ENCODE data around the gene S100A6.

The S100A6 gene

GRCh38 chr1:153546371-153546770, 10.6 kb upstream of the S100A6 start:
- H3K4me2 ChIP-seq (ENCODE audit: low read length, poor library complexity, severe bottlenecking) = no peak overlapping the region
- no peak overlapping the region for H3K23ac ChIP-seq (ENCODE audit: low read length in 2 of 2)
- no peak overlapping the region for H2AFZ ChIP-seq (ENCODE audit: low read depth, low read length)
- no peak for DNase-seq
- peak overlapping the region; percentile 58 for H2BK120ac ChIP-seq (ENCODE audit: low read depth, low read length)
- WGBS = 97% methylated on average over 8 of the region's 8 CpGs
- peak overlapping the region; percentile 77 for H2AK5ac ChIP-seq (ENCODE audit: low read length, severe bottlenecking)
- H4K91ac ChIP-seq (ENCODE audit: low read length) = peak overlapping the region; percentile 90
- H3K27ac ChIP-seq (ENCODE audit: low read length, poor library complexity, severe bottlenecking) = peak overlapping the region; percentile 16
- no peaks in the 10 kb centered on the region for H3K27me3 ChIP-seq (ENCODE audit: control insufficient read depth in 1 of 2, insufficient read depth in 1 of 2, low read length in 2 of 2)
- peak overlapping the region in 1 of 2 experiments; percentile 87 for H3K4me3 ChIP-seq (ENCODE audit: insufficient read depth in 1 of 2, low read depth in 1 of 2, low read length in 2 of 2)
- no peaks in the 10 kb centered on the region for H3K9me3 ChIP-seq (ENCODE audit: control insufficient read depth, low read length)
- H3K9ac ChIP-seq (ENCODE audit: low read length) = peak overlapping the region; percentile 95
- peak overlapping the region; percentile 20 for H2BK5ac ChIP-seq (ENCODE audit: low read depth, low read length, poor library complexity, severe bottlenecking)
- peak overlapping the region; percentile 87 for H4K8ac ChIP-seq (ENCODE audit: low read length)
- H2BK15ac ChIP-seq (ENCODE audit: low read depth, poor library complexity, severe bottlenecking) = peak overlapping the region; percentile 99
- H3K36me3 ChIP-seq (ENCODE audit: control insufficient read depth in 1 of 2, insufficient read depth in 2 of 2, low read depth in 1 of 2, low read length in 2 of 2) = peaks cover 12 to 29% of the 10 kb centered on the region in 2 experiments
- peaks cover 68% of the 10 kb centered on the region for H3K4me1 ChIP-seq (ENCODE audit: control insufficient read depth, insufficient read depth, low read depth, low read length)
- H3K18ac ChIP-seq (ENCODE audit: low read depth in 1 of 2, low read length in 2 of 2) = peak overlapping the region; percentile 79 to 80
- peaks cover 15% of the 10 kb centered on the region for H3K79me1 ChIP-seq (replicated peaks; ENCODE audit: low read length, poor library complexity, severe bottlenecking)
- peak overlapping the region; percentile 84 to 88 for H3K4ac ChIP-seq (ENCODE audit: low read depth in 1 of 2, low read length in 2 of 2)
- H2BK12ac ChIP-seq (ENCODE audit: low read length in 2 of 2) = peak overlapping the region; percentile 87 to 100
- peak overlapping the region in 1 of 2 experiments; percentile 45 for H3K14ac ChIP-seq (ENCODE audit: low read length in 2 of 2)

DNA sequence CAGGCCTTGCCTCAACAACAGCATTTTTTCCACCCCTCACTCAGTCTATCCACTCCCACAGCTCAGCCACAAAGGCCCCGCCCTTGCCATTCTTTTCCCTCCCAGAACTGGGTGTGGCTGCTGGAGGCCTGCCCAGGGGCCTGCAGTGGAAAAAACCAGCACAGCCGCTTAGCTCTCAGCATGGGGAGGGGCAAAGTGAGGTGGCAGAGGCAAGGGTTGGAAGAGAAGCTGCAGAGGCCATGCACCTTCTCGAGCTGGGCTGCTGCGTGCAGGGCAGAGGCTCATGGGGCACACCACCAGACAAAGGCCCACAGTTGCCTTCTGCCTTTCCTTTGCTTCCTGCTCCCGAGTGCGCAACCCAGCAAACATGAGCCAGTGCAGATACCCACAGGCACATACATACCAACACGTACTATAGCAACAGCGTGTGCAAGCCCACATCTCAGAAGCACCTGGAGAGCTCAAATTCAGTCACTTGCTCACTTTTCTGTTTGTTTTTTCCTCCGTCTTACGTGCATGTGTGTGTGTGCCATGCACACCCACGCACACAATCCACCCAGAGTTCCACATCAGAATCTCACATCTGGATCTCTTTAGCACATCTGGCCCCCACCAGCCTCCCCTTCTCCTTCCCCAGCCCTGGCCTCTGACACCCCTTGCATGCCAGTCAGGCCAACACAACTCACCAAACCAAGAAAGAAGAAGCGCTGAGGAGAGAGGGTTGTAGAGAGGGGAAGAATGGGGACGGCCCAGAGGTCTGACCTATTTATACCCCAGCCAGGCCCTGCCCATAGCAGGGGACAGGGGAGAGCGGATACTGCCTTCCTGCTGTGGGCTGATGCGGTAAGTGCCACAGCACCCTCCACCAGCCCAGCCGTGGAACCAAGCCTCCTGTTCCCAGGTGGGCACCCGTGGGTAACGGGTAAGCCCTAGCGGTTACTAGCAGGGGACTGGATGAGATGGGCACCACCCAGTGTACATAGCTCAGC, 9.6 kb upstream of the S100A6 start, which contains the start of gene S100A4:
TSS of gene S100A4 (minus strand) at position 740 of the 989 bp plus-strand sequence. CDS start 1,012 bp downstream, outside the sequence.
- peak; percentile 95 for DNase-seq
- Histone ChIP-seq H3K4me2 (ENCODE audit: low read length, poor library complexity, severe bottlenecking) (peak within 1 kb of the TSS; percentile 47), H4K91ac (ENCODE audit: low read length) (peak within 1 kb of the TSS; percentile 99), H3K36me3 (ENCODE audit: control insufficient read depth in 1 of 2, insufficient read depth in 2 of 2, low read depth in 1 of 2, low read length in 2 of 2) (peaks cover 12 to 25% of the 10 kb centered on the region in 2 experiments), H2BK12ac (ENCODE audit: low read length in 2 of 2) (peak within 1 kb of the TSS; percentile 87 to 100), H2AK5ac (ENCODE audit: low read length, severe bottlenecking) (peak within 1 kb of the TSS; percentile 77), H3K9ac (ENCODE audit: low read length) (peak within 1 kb of the TSS; percentile 95), H2BK15ac (ENCODE audit: low read depth, poor library complexity, severe bottlenecking) (peak within 1 kb of the TSS; percentile 99), H3K14ac (ENCODE audit: low read length in 2 of 2) (peak within 1 kb of the TSS in 1 of 2 experiments; percentile 93), H3K18ac (ENCODE audit: low read depth in 1 of 2, low read length in 2 of 2) (peak within 1 kb of the TSS; percentile 89 to 99), H3K4me1 (ENCODE audit: control insufficient read depth, insufficient read depth, low read depth, low read length) (peaks cover 76% of the 10 kb centered on the region), H2AFZ (ENCODE audit: low read depth, low read length) (peak within 1 kb of the TSS; percentile 29), H3K9me3 (ENCODE audit: control insufficient read depth, low read length) (no peaks in the 10 kb centered on the region), H3K4me3 (ENCODE audit: insufficient read depth in 1 of 2, low read depth in 1 of 2, low read length in 2 of 2) (peak within 1 kb of the TSS; percentile 31 to 87), H2BK5ac (ENCODE audit: low read depth, low read length, poor library complexity, severe bottlenecking) (peak within 1 kb of the TSS; percentile 62), H3K23ac (ENCODE audit: low read length in 2 of 2) (peak within 1 kb of the TSS in 1 of 2 experiments; percentile 46), H3K27me3 (ENCODE audit: control insufficient read depth in 1 of 2, insufficient read depth in 1 of 2, low read length in 2 of 2) (no peaks in the 10 kb centered on the region), H3K4ac (ENCODE audit: low read depth in 1 of 2, low read length in 2 of 2) (peak within 1 kb of the TSS; percentile 95 to 98), H3K27ac (ENCODE audit: low read length, poor library complexity, severe bottlenecking) (peak within 1 kb of the TSS; percentile 93), H3K79me1 (replicated peaks; ENCODE audit: low read length, poor library complexity, severe bottlenecking) (peaks cover 15% of the 10 kb centered on the region), H4K8ac (ENCODE audit: low read length) (peak within 1 kb of the TSS; percentile 99), H2BK120ac (ENCODE audit: low read depth, low read length) (peak within 1 kb of the TSS; percentile 92)
- WGBS = 42% methylated on average over 18 of the region's 19 CpGs

GRCh38 chr1:153544453-153545066, 8.8 kb upstream of the S100A6 start:
- H3K79me1 ChIP-seq (replicated peaks; ENCODE audit: low read length, poor library complexity, severe bottlenecking) = peaks cover 15% of the 10 kb centered on the region
- H2AFZ ChIP-seq (ENCODE audit: low read depth, low read length) = peak overlapping the region; percentile 29
- H3K4ac ChIP-seq (ENCODE audit: low read depth in 1 of 2, low read length in 2 of 2) = peak overlapping the region; percentile 95 to 98
- H3K18ac ChIP-seq (ENCODE audit: low read depth in 1 of 2, low read length in 2 of 2) = peak overlapping the region; percentile 89 to 90
- H3K27ac ChIP-seq (ENCODE audit: low read length, poor library complexity, severe bottlenecking) = peak overlapping the region; percentile 90
- H4K8ac ChIP-seq (ENCODE audit: low read length) = peak overlapping the region; percentile 99
- peaks cover 12 to 25% of the 10 kb centered on the region in 2 experiments for H3K36me3 ChIP-seq (ENCODE audit: control insufficient read depth in 1 of 2, insufficient read depth in 2 of 2, low read depth in 1 of 2, low read length in 2 of 2)
- H3K27me3 ChIP-seq (ENCODE audit: control insufficient read depth in 1 of 2, insufficient read depth in 1 of 2, low read length in 2 of 2) = no peaks in the 10 kb centered on the region
- peak overlapping the region; percentile 54 for H2AK5ac ChIP-seq (ENCODE audit: low read length, severe bottlenecking)
- no peaks in the 10 kb centered on the region for H3K9me3 ChIP-seq (ENCODE audit: control insufficient read depth, low read length)
- peak overlapping the region; percentile 92 for H2BK120ac ChIP-seq (ENCODE audit: low read depth, low read length)
- peak overlapping the region; percentile 62 for H2BK5ac ChIP-seq (ENCODE audit: low read depth, low read length, poor library complexity, severe bottlenecking)
- peak overlapping the region; percentile 18 for H3K4me2 ChIP-seq (ENCODE audit: low read length, poor library complexity, severe bottlenecking)
- peak overlapping the region; percentile 8 to 87 for H3K4me3 ChIP-seq (ENCODE audit: insufficient read depth in 1 of 2, low read depth in 1 of 2, low read length in 2 of 2)
- peak overlapping the region in 1 of 2 experiments; percentile 92 for H3K14ac ChIP-seq (ENCODE audit: low read length in 2 of 2)
- H4K91ac ChIP-seq (ENCODE audit: low read length) = peak overlapping the region; percentile 94
- 45% methylated on average over 10 of the region's 10 CpGs for WGBS
- H2BK15ac ChIP-seq (ENCODE audit: low read depth, poor library complexity, severe bottlenecking) = peak overlapping the region; percentile 73
- H3K4me1 ChIP-seq (ENCODE audit: control insufficient read depth, insufficient read depth, low read depth, low read length) = peaks cover 78% of the 10 kb centered on the region
- peak overlapping the region; percentile 95 for H3K9ac ChIP-seq (ENCODE audit: low read length)
- H2BK12ac ChIP-seq (ENCODE audit: low read length in 2 of 2) = peak overlapping the region; percentile 85
- DNase-seq = no peak
- H3K23ac ChIP-seq (ENCODE audit: low read length in 2 of 2) = peak overlapping the region in 1 of 2 experiments; percentile 3

All from mesenchymal stem cell (in vitro differentiated cells and primary cell).